NB4 (cell line): ENCODE results near the gene GPRIN3.

ENCODE experiments used
- DNase-seq: peaks from one replicate; pipeline ENCODE4 v3.0.0; 2010; ENCODE audit warnings: low read depth
- H3K4me3 ChIP-seq: one replicate; pipeline ENCODE4 v1.5.1; 2011; ENCODE audit warnings: mild to moderate bottlenecking, low read depth, low read length, moderate library complexity
- CTCF ChIP-seq: IDR thresholded peaks from one replicate; pipeline ENCODE4 v1.5.1; 2012; ENCODE audit warnings: low read depth, low read length
- MAX ChIP-seq: IDR thresholded peaks from 2 replicates; pipeline ENCODE4 v1.6.1; 2011; ENCODE audit warnings: low read depth, low read length
- MYC ChIP-seq: IDR thresholded peaks from 2 replicates; pipeline ENCODE4 v1.6.1; 2011; ENCODE audit warnings: low read depth, low read length
- POLR2A ChIP-seq: IDR thresholded peaks from 2 replicates; pipeline ENCODE4 v1.6.1; 2011; ENCODE audit warnings: mild to moderate bottlenecking; ENCODE audit not compliant: insufficient read length; ENCODE audit errors: extremely low read depth

Gene GPRIN3

GRCh38 chr4:89322671-89323070, 15.1 kb upstream of the GPRIN3 start:
- no peak for TF ChIP-seq POLR2A
- no peak for TF ChIP-seq MYC
- no peak for TF ChIP-seq MAX
- no peak for TF ChIP-seq CTCF
- DNase-seq: no peak
- H3K4me3 ChIP-seq: no peak overlapping the region

GRCh38 chr4:89319756-89320155, 12.2 kb upstream of the GPRIN3 start:
- H3K4me3 ChIP-seq: no peak overlapping the region
- DNase-seq: no peak
- no peak for TF ChIP-seq MAX
- no peak for TF ChIP-seq CTCF
- TF ChIP-seq POLR2A: no peak
- no peak for TF ChIP-seq MYC

- H3K4me3 ChIP-seq: no peak overlapping the region
- peak; percentile 82 for DNase-seq
Observed at GRCh38 chr4:89316931-89317366, 9.3 kb upstream of the GPRIN3 start.

GRCh38 chr4:89316211-89316610, 8.6 kb upstream of the GPRIN3 start:
- no peak overlapping the region for H3K4me3 ChIP-seq
- no peak for DNase-seq
- TF ChIP-seq CTCF (no peak), MAX (no peak), POLR2A (no peak), MYC (no peak)

More at GRCh38 chr4:89316931-89317366, 9.3 kb upstream of the GPRIN3 start:
- TF ChIP-seq CTCF: no peak
- TF ChIP-seq MAX: peak; percentile 34; the same call in 1 of the 2 replicates
- no peak for TF ChIP-seq MYC
- no peak for TF ChIP-seq POLR2A

GRCh38 chr4:89314291-89314690, 6.7 kb upstream of the GPRIN3 start:
- TF ChIP-seq MAX: no peak
- TF ChIP-seq MYC: no peak
- TF ChIP-seq CTCF: no peak
- no peak for TF ChIP-seq POLR2A
- no peak for DNase-seq
- no peak overlapping the region for H3K4me3 ChIP-seq

GRCh38 chr4:89312066-89312465, 4.5 kb upstream of the GPRIN3 start:
- TF ChIP-seq MAX (no peak), POLR2A (no peak), MYC (no peak), CTCF (no peak)
- no peak overlapping the region for H3K4me3 ChIP-seq
- DNase-seq: no peak
